CD14-positive monocyte (primary cell): ENCODE measurements around the gene ANKRD44. TPM values are rescaled to one million over a fixed set of nuclear protein-coding genes. Genes with fewer than 3 reads are reported as not detected.

Experiments used
- DNase-seq, 3 donors: peaks; one replicate each; pipeline ENCODE4 v3.0.0-alpha.2; 2011 to 2022
- H2AFZ ChIP-seq: 2 replicates; pipeline ENCODE4 v1.6.0; 2012; ENCODE audit warnings: mild to moderate bottlenecking, low read depth, low read length, inconsistent platforms; ENCODE audit not compliant: insufficient read depth, poor library complexity, severe bottlenecking
- H3K27ac ChIP-seq, 2 donors: 1 replicate in 1 of 2; 2 replicates in 1 of 2; pipeline ENCODE4 v1.5.1; 2012 to 2013; ENCODE audit warnings: low read length in 2 of 2, control low read depth in 1 of 2, inconsistent platforms in 1 of 2, low read depth in 1 of 2, mild to moderate bottlenecking in 1 of 2
- H3K27me3 ChIP-seq, 2 donors: one replicate each; pipeline versions ENCODE4 v1.6.0 to v1.6.1; 2011 to 2013; ENCODE audit warnings: low read length in 2 of 2; ENCODE audit not compliant: control insufficient read depth in 2 of 2, insufficient read depth in 2 of 2
- H3K36me3 ChIP-seq, 2 donors: replicated peaks in 1 of 2; 1 replicate in 1 of 2; 2 replicates in 1 of 2; pipeline versions ENCODE4 v1.5.1 to v1.6.1; 2012 to 2013; ENCODE audit warnings: low read length in 2 of 2, control low read depth in 1 of 2, inconsistent platforms in 1 of 2, mild to moderate bottlenecking in 1 of 2; ENCODE audit not compliant: insufficient read depth in 2 of 2, control insufficient read depth in 1 of 2
- H3K4me1 ChIP-seq, 2 donors: 1 replicate in 1 of 2; 2 replicates in 1 of 2; pipeline versions ENCODE4 v1.5.1 to v1.6.1; 2012 to 2013; ENCODE audit warnings: low read length in 2 of 2, control low read depth in 1 of 2, inconsistent platforms in 1 of 2, mild to moderate bottlenecking in 1 of 2, moderate library complexity in 1 of 2; ENCODE audit not compliant: insufficient read depth in 2 of 2, control insufficient read depth in 1 of 2
- H3K4me2 ChIP-seq: replicated peaks from 2 replicates; pipeline ENCODE3; 2012; ENCODE audit warnings: low read length, moderate library complexity, mild to moderate bottlenecking; ENCODE audit not compliant: poor library complexity, severe bottlenecking; ENCODE audit errors: extremely low read depth
- H3K4me3 ChIP-seq, 3 experiments: fragments of 200-600 bp in 1 of 3; sonication (generic) in 1 of 3; replicated peaks in 1 of 3; 1 replicate in 2 of 3; 2 replicates in 1 of 3; pipeline ENCODE4 v1.5.1; 2011 to 2013; ENCODE audit warnings: low read length in 3 of 3, mild to moderate bottlenecking in 3 of 3, control low read depth in 2 of 3, low read depth in 2 of 3, inconsistent platforms in 1 of 3, moderate library complexity in 1 of 3
- H3K79me2 ChIP-seq: 2 replicates; pipeline ENCODE4 v1.6.0; 2012; ENCODE audit warnings: mild to moderate bottlenecking, control low read depth, inconsistent platforms, low read length, moderate library complexity; ENCODE audit not compliant: insufficient read depth
- H3K9ac ChIP-seq: 2 replicates; pipeline ENCODE4 v1.6.0; 2017; ENCODE audit warnings: low read length, mild to moderate bottlenecking; ENCODE audit not compliant: insufficient read depth, poor library complexity, severe bottlenecking
- H3K9me3 ChIP-seq, 2 donors: replicated peaks in 1 of 2; 1 replicate in 1 of 2; 2 replicates in 1 of 2; pipeline versions ENCODE4 v1.5.1 to v1.6.1; 2012 to 2013; ENCODE audit warnings: low read length in 2 of 2, control low read depth in 1 of 2; ENCODE audit not compliant: control insufficient read depth in 1 of 2, insufficient read depth in 1 of 2
- H4K20me1 ChIP-seq: 2 replicates; pipeline ENCODE4 v1.6.0; 2012; ENCODE audit warnings: mild to moderate bottlenecking, low read length, control low read depth, moderate library complexity; ENCODE audit not compliant: insufficient read depth
- H3K27ac Mint-ChIP-seq, 7 donors: one replicate each; pipeline ENCODE4 v1.8.0; 2020; ENCODE audit warnings: mild to moderate bottlenecking in 7 of 7, mixed read lengths in 7 of 7, moderate library complexity in 6 of 7, inconsistent platforms in 2 of 7
- H3K27me3 Mint-ChIP-seq, 3 donors: one replicate each; pipeline ENCODE4 v1.8.0; 2021 to 2022; ENCODE audit warnings: low read depth in 3 of 3, mild to moderate bottlenecking in 3 of 3, mixed read lengths in 3 of 3, moderate library complexity in 3 of 3, inconsistent platforms in 1 of 3
- H3K36me3 Mint-ChIP-seq, 2 donors: one replicate each; pipeline ENCODE4 v1.8.0; 2020; ENCODE audit warnings: mixed read lengths in 2 of 2, inconsistent platforms in 1 of 2, mild to moderate bottlenecking in 1 of 2
- H3K4me1 Mint-ChIP-seq: one replicate; pipeline ENCODE4 v1.8.0; 2020; ENCODE audit warnings: mild to moderate bottlenecking, mixed read lengths
- H3K4me3 Mint-ChIP-seq, 2 donors: one replicate each; pipeline ENCODE4 v1.8.0; 2020; ENCODE audit warnings: mild to moderate bottlenecking in 2 of 2, mixed read lengths in 2 of 2, moderate library complexity in 1 of 2
- H3K9me3 Mint-ChIP-seq, 7 donors: one replicate each; pipeline ENCODE4 v1.8.0; 2020 to 2022; ENCODE audit warnings: mixed read lengths in 7 of 7, mild to moderate bottlenecking in 6 of 7, moderate library complexity in 6 of 7, inconsistent platforms in 2 of 7
- CTCF ChIP-seq: fragments of 200-600 bp; IDR thresholded peaks from one replicate; pipeline ENCODE4 v1.8.0; 2022; ENCODE audit warnings: antibody characterized with exemption, mild to moderate bottlenecking
- WGBS: methylation state at CpG from one replicate; pipeline ENCODE4 v1.1.5; 2013; ENCODE audit warnings: missing lambda C conversion rate; ENCODE audit not compliant: insufficient coverage; 5-methylcytosine and 5-hydroxymethylcytosine counted together
- intact Hi-C, 2 donors: fragments of 100-400 bp; cut with micrococcal nuclease; formaldehyde crosslinking; loops; one replicate each; pipeline versions ENCODE4 v1.15.0 to v1.15.1; 2023
- polyA plus RNA-seq, 3 donors: library from polyadenylated mRNA; depleted of rRNA in 1 of 3; unstranded in 2 of 3; stranded (reverse) in 1 of 3; fragments of 300-500 nt in 2 of 3; fragments of >200 nt in 1 of 3; fragmentation: Illumina TruSeq in 2 of 3; gene quantifications; 1 replicate in 2 of 3; 2 replicates in 1 of 3; pipeline ENCODE4 v1.2.3, GENCODE V29; 2012 to 2021

The ANKRD44 gene
- polyA plus RNA-seq, 3 donors, result 55.7 to 91.9 (median 64.9) TPM

GRCh38 chr2:197327073-197327471 lies 16.5 kb upstream of the ANKRD44 start:
- H3K9me3 Mint-ChIP-seq, result peaks cover 2 to 6% (median 4%) of the 10 kb centered on the region in 7 donors
- H3K27ac ChIP-seq, result no peak overlapping the region
- H2AFZ ChIP-seq, result no peak overlapping the region

GRCh38 chr2:197324801-197325200 lies 14.2 kb upstream of the ANKRD44 start:
- Mint-ChIP-seq H3K4me1 (peaks cover 28% of the 10 kb centered on the region), H3K27me3 (peaks cover 3 to 6% (median 5%) of the 10 kb centered on the region in 3 donors), H3K36me3 (no peaks in the 10 kb centered on the region), H3K27ac (no peak overlapping the region), H3K9me3 (no peaks in the 10 kb centered on the region), H3K4me3 (no peak overlapping the region)
- Histone ChIP-seq H3K4me3 (no peak overlapping the region), H3K4me2 (no peak overlapping the region), H3K36me3 (no peaks in the 10 kb centered on the region), H3K79me2 (no peaks in the 10 kb centered on the region), H3K27me3 (no peaks in the 10 kb centered on the region), H2AFZ (no peak overlapping the region), H4K20me1 (no peaks in the 10 kb centered on the region), H3K27ac (no peak overlapping the region), H3K9ac (no peak overlapping the region), H3K4me1 (peaks cover 0 to 7% of the 10 kb centered on the region in 2 donors), H3K9me3 (no peaks in the 10 kb centered on the region)
- intact Hi-C loops, result no loop called here
- no peak for DNase-seq
- no peak for TF ChIP-seq CTCF

More at GRCh38 chr2:197327073-197327471, 16.5 kb upstream of the ANKRD44 start:
- H3K4me3 ChIP-seq, result no peak overlapping the region
- no peak for TF ChIP-seq CTCF
- peaks cover 0 to 6% of the 10 kb centered on the region in 2 donors for H3K9me3 ChIP-seq
- H4K20me1 ChIP-seq, result no peaks in the 10 kb centered on the region
- intact Hi-C loops, result no loop called here
- Mint-ChIP-seq H3K36me3 (no peaks in the 10 kb centered on the region), H3K4me1 (peaks cover 24% of the 10 kb centered on the region), H3K27me3 (peaks cover 3 to 6% (median 5%) of the 10 kb centered on the region in 3 donors), H3K27ac (no peak overlapping the region), H3K4me3 (no peak overlapping the region)
- no peak overlapping the region for H3K9ac ChIP-seq
- no peak for DNase-seq
- WGBS, result no CpG with 5 or more reads among the region's 3 CpGs
- no peaks in the 10 kb centered on the region for H3K79me2 ChIP-seq
- H3K36me3 ChIP-seq, result no peaks in the 10 kb centered on the region
- H3K4me2 ChIP-seq, result no peak overlapping the region
- no peaks in the 10 kb centered on the region for H3K27me3 ChIP-seq
- H3K4me1 ChIP-seq, result peaks cover 0 to 7% of the 10 kb centered on the region in 2 donors
